RWPE2 (cell line): Measurements from ENCODE around the gene FGFRL1.

Experiments used
- ATAC-seq: fragments of 200-7000 bp; cut with Tn5 transposase; 3 replicates; pipeline ENCODE4 v1.9.1; 2021; ENCODE audit warnings: low read depth
- DNase-seq: peaks from one replicate; pipeline ENCODE4 v3.0.0-alpha.2; 2020; ENCODE audit warnings: low spot score
- H3K27ac ChIP-seq: fragments of 450-650 bp; 2 replicates; pipeline ENCODE4 v1.5.1; 2017; ENCODE audit warnings: mild to moderate bottlenecking; ENCODE audit not compliant: poor library complexity, severe bottlenecking
- H3K27me3 ChIP-seq: fragments of 250-450 bp; sonication (Bioruptor Pico); 2 replicates; pipeline ENCODE4 v1.5.1; 2021; ENCODE audit warnings: mild to moderate bottlenecking, moderate library complexity; ENCODE audit not compliant: insufficient read depth, poor library complexity, severe bottlenecking
- H3K36me3 ChIP-seq: fragments of 250-450 bp; sonication (Bioruptor Pico); 2 replicates; pipeline ENCODE4 v1.5.1; 2020; ENCODE audit warnings: low read depth, mild to moderate bottlenecking, moderate library complexity
- H3K4me1 ChIP-seq: fragments of 250-450 bp; sonication (Bioruptor Pico); 2 replicates; pipeline ENCODE4 v1.5.1; 2021; ENCODE audit warnings: mild to moderate bottlenecking, moderate library complexity; ENCODE audit not compliant: insufficient read depth, poor library complexity, severe bottlenecking
- H3K4me3 ChIP-seq: fragments of 250-450 bp; sonication (Bioruptor Pico); 2 replicates; pipeline ENCODE4 v1.5.1; 2021; ENCODE audit warnings: mild to moderate bottlenecking, moderate library complexity; ENCODE audit not compliant: severe bottlenecking
- H3K9me3 ChIP-seq: fragments of 250-450 bp; sonication (Bioruptor Pico); 2 replicates; pipeline ENCODE4 v1.5.1; 2021; ENCODE audit warnings: mild to moderate bottlenecking, moderate library complexity; ENCODE audit not compliant: severe bottlenecking
- CTCF ChIP-seq: fragments of 450-650 bp; IDR thresholded peaks from one replicate; pipeline ENCODE4 v1.5.1; 2017; ENCODE audit warnings: mild to moderate bottlenecking, moderate library complexity; ENCODE audit not compliant: poor library complexity, severe bottlenecking

FGFRL1 gene

GRCh38 chr4:1033840-1034551 is 22.6 kb downstream of the FGFRL1 start:
- TF ChIP-seq CTCF, result no peak
- DNase-seq, result no peak
- H3K27me3 ChIP-seq, result no peaks in the 10 kb centered on the region
- no peaks in the 10 kb centered on the region for H3K36me3 ChIP-seq
- no peak overlapping the region for H3K27ac ChIP-seq
- no peak overlapping the region for H3K4me3 ChIP-seq
- no peak for ATAC-seq
- no peaks in the 10 kb centered on the region for H3K9me3 ChIP-seq
- no peaks in the 10 kb centered on the region for H3K4me1 ChIP-seq

GRCh38 chr4:1035510-1035909 is 24.1 kb downstream of the FGFRL1 start:
- TF ChIP-seq CTCF, result no peak
- Histone ChIP-seq H3K36me3 (no peaks in the 10 kb centered on the region), H3K4me1 (peaks cover 9% of the 10 kb centered on the region), H3K9me3 (no peaks in the 10 kb centered on the region), H3K27ac (no peak overlapping the region), H3K4me3 (no peak overlapping the region), H3K27me3 (no peaks in the 10 kb centered on the region)
- no peak for ATAC-seq
- DNase-seq, result no peak

- Histone ChIP-seq H3K36me3 (no peaks in the 10 kb centered on the region), H3K4me1 (peaks cover 9% of the 10 kb centered on the region), H3K4me3 (no peak overlapping the region), H3K9me3 (no peaks in the 10 kb centered on the region), H3K27ac (no peak overlapping the region), H3K27me3 (no peaks in the 10 kb centered on the region)
- TF ChIP-seq CTCF, result no peak
- no peak for ATAC-seq
- DNase-seq, result no peak
Measured at GRCh38 chr4:1036095-1036494, 24.7 kb downstream of the FGFRL1 start.

- Histone ChIP-seq H3K9me3 (no peaks in the 10 kb centered on the region), H3K27me3 (no peaks in the 10 kb centered on the region), H3K4me1 (peaks cover 16% of the 10 kb centered on the region), H3K4me3 (no peak overlapping the region), H3K36me3 (no peaks in the 10 kb centered on the region), H3K27ac (no peak overlapping the region)
- TF ChIP-seq CTCF, result no peak
- ATAC-seq (no peak), DNase-seq (no peak)
Measured at GRCh38 chr4:1036976-1037810, 25.8 kb downstream of the FGFRL1 start.
